Measurements from ENCODE around the gene NUDT7.

NUDT7 gene

GRCh38 chr16:77729951-77730350 lies 7.6 kb downstream of the NUDT7 start:
- DNase-seq, result no peak

- DNase-seq, result no peak
Observed at GRCh38 chr16:77732241-77732946, 10.1 kb downstream of the NUDT7 start.

- no peak for DNase-seq
Observed at GRCh38 chr16:77736879-77737278, 14.6 kb downstream of the NUDT7 start.

GRCh38 chr16:77738706-77739558 lies 16.6 kb downstream of the NUDT7 start:
- DNase-seq, result no peak

GRCh38 chr16:77739559-77739892 lies 17.2 kb downstream of the NUDT7 start:
- DNase-seq, result no peak

- no peak for DNase-seq
Observed at GRCh38 chr16:77744141-77744540, 21.8 kb downstream of the NUDT7 start.

GRCh38 chr16:77745972-77746371 lies 23.7 kb downstream of the NUDT7 start:
- no peak for DNase-seq

- DNase-seq, result no peak
Observed at GRCh38 chr16:77748421-77749005, 26.2 kb downstream of the NUDT7 start.

GRCh38 chr16:77749415-77749814 lies 27.1 kb downstream of the NUDT7 start:
- DNase-seq, result no peak

GRCh38 chr16:77758046-77758445 lies 35.7 kb downstream of the NUDT7 start:
- DNase-seq, result no peak

GRCh38 chr16:77758508-77758907 lies 36.2 kb downstream of the NUDT7 start:
- no peak for DNase-seq

- DNase-seq, result no peak
Observed at GRCh38 chr16:77759201-77759600, 36.9 kb downstream of the NUDT7 start.

GRCh38 chr16:77759821-77760220 lies 37.5 kb downstream of the NUDT7 start:
- no peak for DNase-seq

- no peak for DNase-seq
Observed at GRCh38 chr16:77760800-77761199, 38.5 kb downstream of the NUDT7 start.

- DNase-seq, result no peak
Observed at GRCh38 chr16:77761204-77761603, 38.9 kb downstream of the NUDT7 start.

GRCh38 chr16:77762262-77762661 lies 39.9 kb downstream of the NUDT7 start:
- DNase-seq, result no peak

GRCh38 chr16:77763994-77764393 lies 41.7 kb downstream of the NUDT7 start:
- no peak for DNase-seq

- DNase-seq, result no peak
Observed at GRCh38 chr16:77767211-77767610, 44.9 kb downstream of the NUDT7 start.

- DNase-seq, result no peak
Observed at GRCh38 chr16:77767826-77768225, 45.5 kb downstream of the NUDT7 start.

GRCh38 chr16:77775911-77776909 lies 53.9 kb downstream of the NUDT7 start:
- DNase-seq, result no peak

- no peak for DNase-seq
Observed at GRCh38 chr16:77777745-77778144, 55.4 kb downstream of the NUDT7 start.

GRCh38 chr16:77780378-77780837 lies 58.1 kb downstream of the NUDT7 start:
- no peak for DNase-seq

- DNase-seq, result no peak
Observed at GRCh38 chr16:77781091-77781490, 58.8 kb downstream of the NUDT7 start.
